Suprapubic skin (tissue), 3 donors: ENCODE results near the gene NDUFA1.

Source experiments
- EP300 ChIP-seq: sonication (generic); formaldehyde crosslinking; IDR thresholded peaks from one replicate; pipeline ENCODE4 v1.6.1; 2017; ENCODE audit warnings: antibody characterized with exemption
- POLR2A ChIP-seq, 2 donors: fragments of 450-650 bp; IDR thresholded peaks; one replicate each; pipeline ENCODE4 v1.6.1; 2017; ENCODE audit warnings: antibody characterized with exemption in 2 of 2, mild to moderate bottlenecking in 2 of 2, moderate library complexity in 2 of 2
- TF ChIP-seq, protein P1 (sequence below), 2 donors: fragments of 200-600 bp in 1 of 2; fragments of 450-650 bp in 1 of 2; sonication (generic) in 1 of 2; IDR thresholded peaks; one replicate each; pipeline ENCODE4 v1.5.1; 2016 to 2019; ENCODE audit warnings: antibody characterized with exemption in 2 of 2, mild to moderate bottlenecking in 1 of 2, moderate library complexity in 1 of 2

DNA sequence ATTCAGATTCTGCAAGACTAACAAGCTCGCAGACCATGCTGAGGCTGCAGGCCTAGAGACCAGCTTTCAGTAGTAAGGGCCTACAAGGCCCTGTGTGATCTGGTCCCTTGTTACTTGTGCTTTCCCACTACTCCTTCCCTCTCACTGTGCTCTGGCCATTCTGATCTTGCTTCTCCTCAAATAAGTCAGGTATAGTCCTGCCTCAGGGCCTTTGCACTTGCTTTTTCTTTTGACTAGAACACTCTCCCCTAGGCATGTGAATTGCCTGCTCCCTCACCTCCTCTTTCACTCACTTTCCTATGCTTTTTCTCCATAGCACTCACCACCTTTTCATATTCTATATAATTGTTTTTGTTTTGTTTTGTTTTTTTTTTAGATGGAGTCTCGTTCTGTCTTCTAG, 46.2 kb downstream of the NDUFA1 start:
- TF ChIP-seq, protein P1, sequence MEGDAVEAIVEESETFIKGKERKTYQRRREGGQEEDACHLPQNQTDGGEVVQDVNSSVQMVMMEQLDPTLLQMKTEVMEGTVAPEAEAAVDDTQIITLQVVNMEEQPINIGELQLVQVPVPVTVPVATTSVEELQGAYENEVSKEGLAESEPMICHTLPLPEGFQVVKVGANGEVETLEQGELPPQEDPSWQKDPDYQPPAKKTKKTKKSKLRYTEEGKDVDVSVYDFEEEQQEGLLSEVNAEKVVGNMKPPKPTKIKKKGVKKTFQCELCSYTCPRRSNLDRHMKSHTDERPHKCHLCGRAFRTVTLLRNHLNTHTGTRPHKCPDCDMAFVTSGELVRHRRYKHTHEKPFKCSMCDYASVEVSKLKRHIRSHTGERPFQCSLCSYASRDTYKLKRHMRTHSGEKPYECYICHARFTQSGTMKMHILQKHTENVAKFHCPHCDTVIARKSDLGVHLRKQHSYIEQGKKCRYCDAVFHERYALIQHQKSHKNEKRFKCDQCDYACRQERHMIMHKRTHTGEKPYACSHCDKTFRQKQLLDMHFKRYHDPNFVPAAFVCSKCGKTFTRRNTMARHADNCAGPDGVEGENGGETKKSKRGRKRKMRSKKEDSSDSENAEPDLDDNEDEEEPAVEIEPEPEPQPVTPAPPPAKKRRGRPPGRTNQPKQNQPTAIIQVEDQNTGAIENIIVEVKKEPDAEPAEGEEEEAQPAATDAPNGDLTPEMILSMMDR (IDR thresholded peaks at IDR 0.05): no peak
- TF ChIP-seq EP300 (no peak), POLR2A (IDR thresholded peaks at IDR 0.05) (no peak)
